GM12878 (cell line): ENCODE results near the gene ZSWIM5.

Source experiments
- MXI1 ChIP-seq: fragments of 150-350 bp; IDR thresholded peaks from 2 replicates; pipeline ENCODE4 v1.6.1; 2011; ENCODE audit warnings: low read depth, mild to moderate bottlenecking, inconsistent platforms, low read length, improper control_type of control experiment
- SP1 ChIP-seq: IDR thresholded peaks from one replicate; pipeline ENCODE4 v1.6.1; 2011; ENCODE audit warnings: low read depth, low read length

GRCh38 chr1:45035631-45036301 lies 170.6 kb downstream of the ZSWIM5 start:
- TF ChIP-seq SP1: no peak
- no peak for TF ChIP-seq MXI1
